Esophagus muscularis mucosa (tissue), 3 donors: ENCODE measurements around the gene IFT43.

Experiments
- POLR2A ChIP-seq: fragments of 450-650 bp; IDR thresholded peaks from one replicate; pipeline ENCODE4 v1.6.1; 2017; ENCODE audit warnings: antibody characterized with exemption, moderate library complexity, mild to moderate bottlenecking, low read depth
- TF ChIP-seq, protein P1 (sequence below), 3 experiments: fragments of 200-600 bp in 2 of 3; fragments of 450-650 bp in 1 of 3; sonication (generic) in 2 of 3; IDR thresholded peaks; one replicate each; pipeline ENCODE4 v1.5.1; 2017 to 2019; ENCODE audit warnings: antibody characterized with exemption in 3 of 3, mild to moderate bottlenecking in 2 of 3, moderate library complexity in 1 of 3

GRCh38 chr14:76118594-76118993, 133.0 kb downstream of the IFT43 start:
- TF ChIP-seq, protein P1, sequence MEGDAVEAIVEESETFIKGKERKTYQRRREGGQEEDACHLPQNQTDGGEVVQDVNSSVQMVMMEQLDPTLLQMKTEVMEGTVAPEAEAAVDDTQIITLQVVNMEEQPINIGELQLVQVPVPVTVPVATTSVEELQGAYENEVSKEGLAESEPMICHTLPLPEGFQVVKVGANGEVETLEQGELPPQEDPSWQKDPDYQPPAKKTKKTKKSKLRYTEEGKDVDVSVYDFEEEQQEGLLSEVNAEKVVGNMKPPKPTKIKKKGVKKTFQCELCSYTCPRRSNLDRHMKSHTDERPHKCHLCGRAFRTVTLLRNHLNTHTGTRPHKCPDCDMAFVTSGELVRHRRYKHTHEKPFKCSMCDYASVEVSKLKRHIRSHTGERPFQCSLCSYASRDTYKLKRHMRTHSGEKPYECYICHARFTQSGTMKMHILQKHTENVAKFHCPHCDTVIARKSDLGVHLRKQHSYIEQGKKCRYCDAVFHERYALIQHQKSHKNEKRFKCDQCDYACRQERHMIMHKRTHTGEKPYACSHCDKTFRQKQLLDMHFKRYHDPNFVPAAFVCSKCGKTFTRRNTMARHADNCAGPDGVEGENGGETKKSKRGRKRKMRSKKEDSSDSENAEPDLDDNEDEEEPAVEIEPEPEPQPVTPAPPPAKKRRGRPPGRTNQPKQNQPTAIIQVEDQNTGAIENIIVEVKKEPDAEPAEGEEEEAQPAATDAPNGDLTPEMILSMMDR (IDR thresholded peaks at IDR 0.05) = no peak
- TF ChIP-seq POLR2A = no peak
